NCI-H1436 (cell line): ENCODE measurements around the gene SNRPF.

Experiments used
- DNase-seq: peaks from one replicate; lab custom pipeline; 2025; lab: John Stamatoyannopoulos, UW

SNRPF gene

GRCh38 chr12:95859344-95859816 is 628 bp downstream of the SNRPF start:
- no peak for DNase-seq

GRCh38 chr12:95859947-95860850 is 1.4 kb downstream of the SNRPF start:
- DNase-seq, result no peak

- DNase-seq, result no peak
These were observed 3.3 kb downstream of the SNRPF start for GRCh38 chr12:95862038-95862437.

GRCh38 chr12:95863337-95863736 is 4.6 kb downstream of the SNRPF start:
- DNase-seq, result no peak

GRCh38 chr12:95870897-95871296 is 12.1 kb downstream of the SNRPF start:
- DNase-seq, result no peak

- DNase-seq, result no peak
These were observed 15.7 kb downstream of the SNRPF start for GRCh38 chr12:95874452-95874851.

GRCh38 chr12:95877622-95878021 is 18.9 kb downstream of the SNRPF start:
- DNase-seq, result no peak

GRCh38 chr12:95880895-95881294 is 22.1 kb downstream of the SNRPF start:
- DNase-seq, result no peak

- DNase-seq, result no peak
These were observed 22.7 kb downstream of the SNRPF start for GRCh38 chr12:95881331-95881955.

GRCh38 chr12:95882080-95882479 is 23.3 kb downstream of the SNRPF start:
- no peak for DNase-seq

GRCh38 chr12:95882873-95883272 is 24.1 kb downstream of the SNRPF start:
- no peak for DNase-seq

- no peak for DNase-seq
These were observed 26.2 kb downstream of the SNRPF start for GRCh38 chr12:95884998-95885397.

- no peak for DNase-seq
These were observed 28.6 kb downstream of the SNRPF start for GRCh38 chr12:95887311-95887710.

GRCh38 chr12:95890958-95891357 is 32.2 kb downstream of the SNRPF start:
- no peak for DNase-seq

GRCh38 chr12:95896846-95897245 is 38.1 kb downstream of the SNRPF start:
- DNase-seq, result no peak

GRCh38 chr12:95898081-95898480 is 39.3 kb downstream of the SNRPF start:
- no peak for DNase-seq

- no peak for DNase-seq
These were observed 49.8 kb downstream of the SNRPF start for GRCh38 chr12:95908573-95908972.

- no peak for DNase-seq
These were observed 51.1 kb downstream of the SNRPF start for GRCh38 chr12:95909871-95910270.
